GM21515 (cell line): Measurements from ENCODE around the gene SEC16A.

ENCODE experiments used
- ATAC-seq: cut with Tn5 transposase; IDR thresholded peaks from one replicate; pipeline ENCODE4 v1.9.1; 2021; ENCODE audit not compliant: unreplicated experiment

Gene SEC16A

DNA sequence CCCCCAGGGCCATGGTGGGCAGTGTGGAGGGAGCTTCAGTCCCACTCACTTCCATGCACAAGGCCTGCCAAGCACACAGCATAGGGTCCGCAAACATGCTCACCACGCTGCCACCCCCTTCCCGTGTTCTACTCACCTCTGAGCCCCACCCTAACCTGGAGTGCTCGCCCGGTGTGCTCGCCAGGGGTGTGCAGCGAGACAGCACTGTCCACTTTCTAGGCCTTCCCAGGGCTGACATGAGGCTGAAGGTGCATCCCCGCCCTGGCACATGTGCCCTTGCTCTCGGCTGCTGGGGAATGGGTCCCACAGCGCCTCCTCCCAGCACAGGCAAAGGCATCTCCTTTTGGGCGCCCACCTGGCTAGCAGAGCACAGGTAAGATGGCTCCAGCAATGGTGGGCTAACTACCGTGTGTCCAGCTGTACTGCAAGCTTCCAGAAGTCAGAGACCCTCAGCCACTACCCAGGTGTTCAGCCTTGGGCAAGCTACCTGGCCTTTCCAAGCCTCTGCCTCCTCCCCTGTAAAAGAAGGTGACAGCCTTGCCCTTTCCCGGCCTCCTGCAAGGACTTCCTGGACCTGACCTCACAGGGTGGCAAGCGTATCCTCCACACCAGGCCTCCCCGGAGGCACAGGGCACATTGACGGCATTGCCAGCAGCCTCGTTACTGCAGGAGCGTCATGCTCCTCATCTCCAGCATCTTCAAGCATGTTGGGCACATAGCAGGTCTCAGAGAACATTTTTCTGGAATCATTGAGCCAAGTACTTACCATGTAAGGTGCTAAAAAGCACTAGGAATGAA lies 4.2 kb upstream of the SEC16A start:
- ATAC-seq, result no peak

DNA sequence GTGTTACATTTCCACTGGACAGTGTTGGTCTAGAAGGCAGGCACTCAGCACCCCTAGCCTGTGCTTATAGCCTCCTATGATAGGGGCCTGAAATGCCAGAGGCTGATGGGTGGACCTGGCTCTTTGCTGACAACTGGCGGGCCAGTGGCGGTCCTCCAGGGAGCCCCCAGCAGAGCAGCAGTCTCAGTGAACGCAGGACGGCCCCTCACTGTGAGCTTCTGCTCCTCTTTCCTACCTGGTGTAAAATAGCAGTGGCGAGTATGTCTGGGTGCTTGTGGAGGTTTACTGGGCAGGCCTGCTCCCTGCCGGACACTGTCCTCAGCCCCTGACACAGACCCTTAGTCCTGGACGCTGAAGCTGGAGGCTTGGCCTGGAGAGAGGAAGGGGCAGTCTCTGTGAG lies 3.3 kb upstream of the SEC16A start:
- ATAC-seq, result no peak

DNA sequence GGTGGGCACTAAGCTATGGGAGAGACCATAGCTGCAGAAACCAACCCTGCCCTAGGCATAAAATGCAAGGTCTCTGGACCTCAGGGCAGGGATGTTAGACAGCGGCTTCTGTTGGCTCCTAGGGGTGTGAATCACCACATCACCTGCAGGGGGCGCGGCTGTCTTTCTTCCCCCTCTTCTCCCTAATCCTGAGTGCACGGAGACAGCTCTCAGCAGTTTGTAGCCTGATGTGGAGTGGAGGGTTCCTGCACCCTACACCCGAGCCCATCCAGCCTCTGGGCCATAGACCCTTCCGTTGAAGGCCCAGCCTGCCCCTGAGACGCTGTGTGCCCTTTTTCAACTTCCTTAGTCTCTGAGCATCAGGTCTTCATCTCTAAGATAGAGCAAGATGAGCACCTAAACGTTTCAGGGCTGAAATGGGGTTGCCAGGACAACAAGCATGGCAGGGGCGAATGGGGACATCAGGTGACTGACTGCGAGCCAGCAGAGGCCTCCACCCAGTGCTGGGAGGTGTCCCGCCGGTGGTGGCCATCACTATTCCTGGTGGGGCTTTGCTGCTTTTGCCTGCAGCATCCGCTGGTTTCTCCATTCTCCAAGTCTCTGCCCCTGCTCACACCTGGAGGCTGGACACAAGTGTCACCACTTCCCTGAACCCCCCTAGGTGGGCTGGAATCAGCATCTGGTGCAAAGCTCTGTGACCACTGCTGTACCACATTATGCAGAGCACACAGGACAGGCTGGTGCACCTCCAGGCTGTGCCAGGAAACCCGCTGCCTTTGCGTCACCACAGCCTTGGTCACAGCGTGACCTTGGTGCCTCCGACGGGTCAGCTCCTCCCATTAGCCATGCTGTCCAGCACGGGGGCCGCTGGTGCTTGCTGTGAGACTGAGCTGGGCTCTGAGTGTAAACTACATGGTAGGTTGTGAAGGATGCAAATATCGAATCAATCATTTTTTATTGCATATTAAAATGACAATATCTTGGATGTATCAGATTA lies 2.5 kb upstream of the SEC16A start:
- ATAC-seq, result no peak

DNA sequence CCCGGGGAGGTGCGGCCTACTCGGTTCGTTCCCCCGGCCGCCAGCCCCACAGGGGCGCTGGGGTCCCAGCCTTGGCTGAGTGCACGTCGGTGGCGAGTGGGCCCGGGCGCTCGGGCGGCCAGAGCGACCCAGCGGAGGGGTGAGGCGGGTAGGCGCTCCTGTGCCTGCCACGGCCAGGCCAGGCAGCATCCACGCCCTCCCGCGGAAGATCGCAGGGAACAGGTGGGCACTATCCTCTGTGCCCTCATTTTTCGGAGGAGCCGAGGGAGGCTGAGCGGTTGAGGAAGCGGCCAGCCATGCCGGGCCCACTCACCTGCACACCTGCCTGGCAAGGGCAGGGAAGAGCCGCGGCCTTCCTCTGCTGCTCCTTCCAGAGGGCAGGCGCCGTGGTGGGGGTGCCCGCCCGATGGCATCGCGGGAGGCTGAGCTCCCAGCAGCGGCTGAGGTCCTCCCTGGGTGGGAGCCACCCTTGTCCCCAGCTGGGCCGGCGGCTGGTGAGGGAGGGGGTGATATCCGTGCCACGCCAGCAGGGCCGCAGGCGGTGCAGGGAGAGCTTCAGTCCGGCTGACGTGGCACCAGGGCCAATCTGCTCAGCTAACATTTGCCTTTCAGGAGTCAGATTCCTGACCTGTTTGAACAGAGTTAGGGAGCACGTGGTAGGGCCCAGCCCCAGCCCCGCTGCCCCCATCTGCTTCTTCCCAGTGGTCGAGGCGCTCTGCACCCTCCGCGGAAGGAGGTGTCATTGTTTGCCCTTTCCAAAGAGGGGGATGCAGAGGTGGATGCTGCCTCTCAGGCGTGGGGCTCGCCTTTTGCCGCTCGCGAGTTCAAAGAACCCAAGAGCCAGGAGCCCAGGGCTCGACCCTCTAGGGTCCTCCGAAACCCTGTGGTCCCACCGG lies 1.6 kb upstream of the SEC16A start:
- peak; percentile 5 for ATAC-seq

DNA sequence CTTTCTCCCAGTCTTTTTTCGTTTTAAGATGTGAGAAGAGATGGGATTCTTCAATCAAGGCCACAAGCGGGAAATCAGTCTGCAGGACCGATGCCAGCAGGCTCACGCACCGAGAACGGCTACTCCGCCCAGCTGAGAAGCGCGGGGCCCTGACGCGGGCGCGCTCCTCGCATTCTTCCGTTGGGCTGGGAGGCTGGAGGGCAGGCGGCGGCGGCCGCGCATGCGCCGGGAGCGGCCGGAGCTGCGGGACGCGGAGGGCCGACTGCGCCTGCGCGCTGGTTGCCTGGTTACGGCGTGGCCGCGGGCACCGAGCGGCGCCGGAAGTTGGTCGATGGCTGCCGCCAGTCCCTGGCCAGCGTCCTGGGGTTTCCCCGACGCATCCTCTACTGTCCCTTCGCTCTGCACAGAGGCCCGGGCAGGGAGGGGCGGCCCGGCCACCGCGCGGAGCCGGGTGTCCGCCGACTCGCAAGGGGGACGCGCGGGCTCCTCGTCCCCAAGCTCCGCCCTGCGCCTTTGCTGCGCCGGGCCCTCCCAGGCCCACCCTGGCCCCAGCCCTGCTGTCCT lies 831 bp upstream of the SEC16A start:
- peak; percentile 63 for ATAC-seq

DNA sequence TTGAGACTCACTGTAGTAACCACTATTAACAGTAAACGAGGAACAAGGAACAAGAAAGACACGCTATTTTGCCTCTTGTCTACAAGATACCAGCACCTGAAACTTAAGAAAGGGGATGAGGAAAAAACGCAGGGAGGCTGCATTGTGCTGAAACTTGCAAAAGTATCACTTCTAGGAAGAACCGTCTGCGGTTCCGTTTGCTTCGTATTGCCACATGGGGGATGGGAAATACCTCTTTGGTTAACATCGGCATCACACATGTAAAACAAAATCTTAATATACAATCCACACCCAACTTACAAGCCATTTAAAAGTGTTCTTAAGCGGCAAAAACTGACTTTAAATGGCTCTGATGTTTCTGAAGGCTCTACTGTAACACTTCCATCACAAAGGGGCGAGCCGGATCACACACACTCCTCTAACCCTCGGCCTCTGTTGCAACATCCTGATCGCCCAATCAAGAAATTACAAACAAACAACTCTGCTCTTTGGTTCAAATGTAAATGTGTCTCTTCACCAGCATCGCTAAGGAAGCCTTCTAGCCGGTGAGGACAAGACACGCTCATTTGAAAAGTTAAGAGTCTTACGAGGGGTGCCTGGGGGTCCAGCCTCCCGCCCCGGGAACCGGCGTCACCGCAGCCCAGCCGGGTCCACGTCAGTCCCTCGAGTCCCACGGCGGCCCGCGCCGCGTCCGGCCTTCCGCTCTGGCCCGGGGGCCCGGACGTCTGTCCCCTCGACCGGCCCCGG lies 621 bp downstream of the SEC16A start:
- no peak for ATAC-seq

DNA sequence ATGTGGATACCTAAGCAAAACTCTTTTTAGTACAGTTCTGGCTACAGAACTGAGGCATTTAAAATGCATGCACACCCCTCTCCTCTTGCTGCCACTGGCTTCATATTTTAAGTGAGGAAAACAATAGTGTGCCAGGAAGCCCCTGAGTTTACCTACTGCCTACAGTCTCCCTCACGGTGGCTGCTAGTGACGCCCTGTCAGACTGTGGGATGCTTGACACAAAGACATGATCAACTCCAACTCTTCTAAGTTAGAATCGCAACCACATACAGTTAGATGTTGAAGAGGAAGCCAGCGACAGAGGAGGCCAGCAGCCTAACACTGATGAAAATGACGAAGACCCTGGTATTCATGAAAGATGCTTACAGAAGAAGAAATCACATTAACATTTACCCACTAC lies 1.3 kb downstream of the SEC16A start:
- ATAC-seq, result no peak

DNA sequence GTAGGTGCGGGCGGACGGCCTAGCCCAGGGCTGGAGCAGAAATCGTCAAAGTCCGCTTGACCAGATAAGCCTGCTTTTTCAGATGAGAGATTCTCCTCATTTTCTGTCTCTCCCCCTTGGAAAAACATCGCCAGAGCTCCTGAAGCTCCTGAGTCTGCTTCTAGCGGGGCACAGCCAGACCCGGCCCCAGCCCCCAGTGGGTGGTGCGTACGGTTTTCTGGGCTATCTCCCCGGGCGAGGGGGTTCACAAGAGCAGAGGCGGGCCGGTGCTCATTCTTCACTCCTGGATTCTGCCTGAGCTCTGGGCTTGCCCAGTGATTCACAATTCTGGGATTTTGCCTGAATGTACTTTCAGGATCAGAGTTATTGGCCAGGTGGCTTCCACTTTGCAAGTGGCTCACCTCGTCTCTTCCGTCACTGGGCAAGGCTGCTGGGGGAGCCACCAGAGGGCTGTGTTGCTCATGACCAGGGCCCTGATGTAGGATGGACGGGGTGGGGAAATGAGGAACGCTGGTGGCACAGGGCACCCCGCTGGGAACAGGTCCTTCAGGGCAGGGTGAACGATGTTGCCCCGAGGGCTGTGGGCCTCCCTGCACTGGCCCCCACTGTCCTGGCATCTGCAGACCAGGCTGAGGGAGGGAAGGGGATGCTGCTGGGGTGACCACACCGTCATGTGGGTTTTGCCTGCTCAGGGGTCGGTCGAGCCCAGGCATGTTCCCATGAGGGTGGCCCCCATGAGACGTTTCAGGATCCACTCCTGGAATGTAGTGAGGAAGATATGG lies 6.3 kb downstream of the SEC16A start:
- no peak for ATAC-seq

DNA sequence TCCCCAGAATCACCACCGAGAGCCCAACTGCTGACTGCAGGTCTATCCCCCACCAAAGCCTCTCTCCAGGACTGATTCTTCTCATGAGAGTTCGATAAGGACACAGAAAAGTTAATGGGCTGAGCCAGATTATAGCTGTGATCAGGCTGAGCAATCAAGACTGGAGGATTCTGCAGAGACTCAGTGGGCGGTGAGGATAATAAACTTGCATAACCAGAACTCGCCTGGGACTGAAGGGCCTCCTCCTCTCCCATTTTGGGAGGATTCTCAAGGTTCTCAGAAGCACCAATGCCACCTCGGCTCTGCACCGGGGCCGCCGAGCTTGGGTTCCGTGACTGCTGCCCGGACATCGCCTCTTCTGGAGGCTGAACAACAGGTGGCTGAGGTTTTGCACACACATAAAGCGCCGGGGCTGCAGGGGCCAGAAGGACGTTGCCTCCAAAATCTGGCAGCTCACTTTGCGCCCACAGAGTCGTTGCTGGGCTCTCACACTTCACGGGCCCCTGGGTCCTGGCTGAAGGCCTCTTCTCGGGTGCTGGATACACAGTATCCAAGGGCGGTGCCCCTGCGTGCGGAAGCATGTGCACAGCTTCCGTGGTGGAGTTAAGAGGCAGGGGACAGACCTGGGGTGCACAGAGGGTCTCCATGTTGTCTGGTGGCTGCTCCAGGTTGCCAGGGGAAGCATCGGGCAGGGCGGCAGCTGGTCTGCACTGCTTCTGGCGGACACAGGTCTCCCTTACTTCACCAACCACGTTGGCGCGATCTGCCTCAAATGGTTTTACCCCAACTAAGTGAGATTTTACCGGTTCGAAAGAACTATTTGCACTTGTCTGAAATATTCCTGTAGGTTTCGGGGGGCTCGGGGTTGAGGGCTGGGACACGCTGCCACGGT lies 7.6 kb downstream of the SEC16A start:
- no peak for ATAC-seq

DNA sequence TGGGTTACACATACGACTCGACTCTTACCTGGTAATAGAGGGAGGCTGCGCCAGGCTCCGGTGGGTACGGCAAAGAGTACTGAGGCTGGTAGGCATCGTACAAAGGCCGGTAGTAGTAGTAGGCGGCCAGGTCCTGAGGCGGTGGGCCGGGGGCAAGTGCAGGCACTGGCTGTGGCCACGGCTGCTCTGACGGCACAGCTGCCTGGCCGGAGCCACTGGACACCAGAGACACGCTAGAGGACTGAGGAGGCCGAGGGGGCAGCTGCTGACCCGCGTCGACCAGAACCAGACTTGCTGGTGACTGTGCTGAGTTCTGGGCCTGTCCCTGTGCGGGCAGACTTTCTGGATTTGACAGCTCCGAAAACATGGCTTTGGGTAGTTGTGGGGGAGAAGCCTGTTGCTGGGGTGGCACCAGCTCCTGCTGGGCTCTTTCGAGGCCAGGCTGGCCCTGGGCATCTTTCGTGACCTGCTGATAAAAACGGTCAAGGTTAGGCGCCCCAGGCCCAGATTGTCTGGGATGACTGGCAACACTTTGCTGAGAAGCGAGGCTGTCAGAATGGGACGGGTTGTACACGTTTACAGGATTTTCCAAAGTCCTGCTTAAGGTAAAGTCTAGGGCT lies 8.7 kb downstream of the SEC16A start:
- ATAC-seq, result no peak

DNA sequence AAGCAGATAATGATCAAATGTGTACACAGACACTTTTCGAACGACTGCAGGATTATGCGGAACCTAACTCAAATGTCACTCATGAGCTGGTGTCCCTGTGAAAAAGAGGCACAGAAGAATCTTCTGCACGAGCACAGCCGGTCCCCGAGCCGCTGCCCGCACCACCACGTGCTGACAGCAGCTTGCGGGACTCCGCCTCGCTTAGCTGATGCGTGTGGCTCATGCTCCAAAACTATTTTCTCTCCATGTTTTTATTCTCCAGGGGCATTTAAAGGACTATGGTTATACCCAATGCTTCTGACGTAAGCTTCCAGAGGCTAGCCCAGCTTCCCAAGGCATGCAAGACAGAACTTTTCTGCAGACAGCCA lies 9.5 kb downstream of the SEC16A start:
- no peak for ATAC-seq

DNA sequence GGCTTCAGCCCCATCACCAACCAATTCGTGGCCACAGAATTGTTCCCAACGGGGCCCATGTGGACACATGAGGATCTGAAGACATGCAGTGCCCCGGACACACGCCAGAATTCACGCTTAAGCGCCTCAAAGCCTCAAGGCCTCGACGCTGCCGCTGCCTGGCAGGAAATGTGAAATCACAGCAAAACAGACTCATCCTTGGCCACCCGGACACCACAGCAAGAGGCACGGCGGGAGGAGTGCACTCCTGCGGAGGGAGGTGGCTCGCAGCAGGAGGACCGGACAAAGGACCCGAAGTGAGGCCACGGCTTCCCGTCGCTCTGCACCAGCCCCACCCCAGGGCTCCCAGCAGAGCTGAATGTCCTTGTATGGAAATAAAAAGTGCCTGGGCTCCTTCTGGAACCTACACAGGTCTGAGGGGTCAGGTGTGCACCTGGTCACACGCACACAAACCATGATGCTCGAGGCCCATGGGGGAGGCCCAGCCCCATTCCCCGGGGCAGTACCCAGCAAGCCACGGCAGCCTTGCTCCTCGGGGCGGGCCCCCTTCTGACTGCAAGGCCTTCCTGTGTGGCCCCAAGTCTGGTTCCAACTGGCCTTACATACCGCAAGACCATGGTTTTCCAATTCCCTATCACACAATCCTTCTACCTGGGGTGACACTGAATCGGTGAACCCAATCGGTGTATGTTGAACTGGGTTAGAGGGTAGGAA lies 10.0 kb downstream of the SEC16A start:
- ATAC-seq, result no peak

DNA sequence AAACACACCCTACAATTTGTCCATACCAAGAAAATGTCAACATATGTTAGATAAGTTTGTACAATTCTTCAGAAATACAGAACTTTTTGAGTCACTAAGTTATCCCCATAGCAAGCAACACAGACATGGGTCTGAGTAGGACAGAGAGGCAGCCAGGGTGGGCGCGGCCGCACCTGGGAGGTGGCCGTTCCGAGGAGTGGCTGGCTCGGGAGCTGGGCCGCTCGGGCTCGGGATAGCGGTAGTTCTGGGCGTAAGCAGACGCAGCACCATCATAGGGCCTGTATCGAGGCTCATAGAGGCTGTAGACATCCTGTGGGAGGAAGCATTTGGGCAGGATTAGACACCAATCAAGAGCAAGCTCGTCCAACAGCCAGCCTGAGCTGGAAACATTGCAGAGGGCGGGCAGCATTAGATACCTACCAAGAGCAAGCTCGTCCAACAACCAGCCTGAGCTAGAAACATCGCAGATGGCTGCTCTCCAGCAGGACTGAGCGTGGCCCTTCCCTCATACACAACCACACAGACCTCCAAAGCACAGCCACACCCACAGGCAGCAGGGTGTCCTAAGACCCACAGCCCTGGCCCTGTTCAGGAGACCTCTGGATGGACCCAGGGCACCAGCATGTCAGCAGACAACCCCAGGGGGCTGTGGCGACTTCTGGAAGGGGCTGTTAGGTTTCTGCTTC lies 10.9 kb downstream of the SEC16A start:
- ATAC-seq, result no peak

DNA sequence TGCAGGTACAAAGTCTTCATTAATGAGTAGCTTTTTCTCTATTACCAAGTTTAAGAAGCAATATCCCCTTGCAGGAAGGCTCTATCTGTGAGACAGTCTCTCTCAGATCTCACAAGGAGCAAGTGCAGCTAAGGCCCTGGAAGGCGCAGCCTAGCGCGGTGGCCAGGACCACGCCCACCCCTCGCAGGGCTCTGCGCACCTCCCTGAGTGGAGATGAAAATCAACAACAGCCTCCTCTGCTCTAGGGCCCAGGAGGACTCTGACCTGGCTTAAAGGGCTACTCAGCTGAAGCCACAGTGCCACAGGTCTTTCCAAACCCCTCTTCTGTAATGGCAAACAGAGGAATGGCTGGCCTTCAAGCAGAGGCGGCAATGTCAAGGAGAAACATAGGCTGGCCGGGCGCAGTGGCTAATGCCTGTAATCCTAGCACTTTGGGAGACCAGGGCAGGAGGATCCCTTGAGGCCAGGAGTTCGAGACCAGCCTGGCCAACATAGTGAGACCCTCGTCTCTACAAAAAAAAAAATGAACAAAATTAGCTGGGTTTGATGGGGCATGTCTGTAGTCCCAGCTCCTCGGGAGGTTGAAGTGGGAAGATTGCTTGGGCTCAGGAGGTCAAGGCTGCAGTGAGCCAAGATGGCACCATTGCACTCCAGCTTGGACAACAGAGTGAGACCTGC lies 11.9 kb downstream of the SEC16A start:
- ATAC-seq, result no peak

DNA sequence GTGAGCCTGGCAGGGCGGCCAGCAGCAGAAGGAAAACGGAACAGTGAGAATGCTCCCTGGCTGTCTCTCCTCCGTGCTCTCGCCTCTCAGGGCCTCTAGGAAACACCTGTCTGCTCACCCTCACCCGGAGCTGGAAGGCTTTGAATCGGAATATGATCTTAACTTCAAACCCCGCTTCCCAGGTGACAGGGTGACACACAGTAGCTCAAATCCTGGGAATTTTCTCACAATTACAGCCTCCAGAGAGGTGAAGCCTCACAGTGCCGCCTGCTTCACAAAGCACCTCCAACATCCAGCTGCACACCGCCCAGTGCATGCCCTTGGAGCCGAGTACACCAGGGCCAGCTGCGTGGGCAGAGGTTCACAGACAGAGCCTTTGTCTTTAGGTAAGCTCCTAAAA lies 12.5 kb downstream of the SEC16A start:
- ATAC-seq, result no peak

DNA sequence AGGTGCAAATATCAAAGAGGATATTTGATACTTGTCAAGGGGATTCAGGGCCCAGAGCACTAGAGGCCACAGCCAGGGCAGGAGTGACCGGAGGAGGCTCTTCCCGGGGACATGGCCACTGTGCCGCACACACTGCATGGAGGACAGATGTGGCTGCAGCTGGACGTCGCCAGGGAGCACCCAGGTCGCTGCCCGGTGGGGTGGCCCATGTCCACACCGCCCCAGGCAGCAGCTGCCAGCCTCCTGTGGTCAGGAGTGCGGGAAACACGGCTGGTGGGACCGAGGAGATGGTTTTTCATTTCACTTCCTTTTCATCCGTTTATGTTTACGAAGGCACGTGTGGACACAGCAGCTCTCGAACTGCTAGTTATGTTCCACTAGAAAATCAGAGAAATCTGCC lies 15.1 kb downstream of the SEC16A start:
- no peak for ATAC-seq
